Mucosa of descending colon (tissue), 3 donors: ENCODE data around the gene GARNL3. TPM values are rescaled to one million over a fixed set of nuclear protein-coding genes. Genes with fewer than 3 reads are reported as not detected.

Experiments
- ATAC-seq: fragments of 200-7000 bp; cut with Tn5 transposase; one replicate; pipeline ENCODE4 v1.9.1; 2020; ENCODE audit warnings: mild to moderate bottlenecking, moderate library complexity
- DNase-seq, 3 donors: peaks; one replicate each; pipeline ENCODE4 v3.0.0-alpha.2; 2020
- H3K36me3 ChIP-seq: fragments of 200-600 bp; one replicate; pipeline ENCODE4 v1.8.0; 2021; ENCODE audit warnings: low read depth, mild to moderate bottlenecking
- H3K4me1 ChIP-seq: fragments of 200-600 bp; one replicate; pipeline ENCODE4 v1.8.0; 2021; ENCODE audit warnings: low read depth, mild to moderate bottlenecking
- H3K4me3 ChIP-seq: fragments of 200-600 bp; one replicate; pipeline ENCODE4 v1.8.0; 2021; ENCODE audit warnings: mild to moderate bottlenecking
- H3K9me3 ChIP-seq: fragments of 200-600 bp; one replicate; pipeline ENCODE4 v1.8.0; 2021; ENCODE audit warnings: mild to moderate bottlenecking
- intact Hi-C, 2 donors: fragments of 100-400 bp; cut with DNase I in 1 of 2; cut with micrococcal nuclease in 1 of 2; formaldehyde crosslinking; loops; one replicate each; pipeline versions ENCODE4 v1.11.0 to v1.11.1; 2022; cut with DNase I, micrococcal nuclease
- total RNA-seq, 3 donors: library from RNA; stranded (reverse); fragmentation: NEBNext Ultra II Directional in 2 of 3; extraction: Animal tissue kit (Norgen Biotek cat#: 25700) in 2 of 3; gene quantifications; one replicate each; pipeline versions ENCODE4 v1.2.1 to v1.2.4, GENCODE V29; 2021 to 2023
- TF ChIP-seq, protein P1 (sequence below): fragments of 200-600 bp; IDR thresholded peaks from one replicate; pipeline ENCODE4 v1.8.0; 2022; ENCODE audit warnings: antibody characterized with exemption, mild to moderate bottlenecking
- donor health status: DM: no; HTN: no; CAD: no; lungs with moderate emphysema.
- donor health status: DM: no; HTN: no; CAD: no.
- donor health status: DM: no; HTN: yes; CAD: no.

The GARNL3 gene
- total RNA-seq, 3 donors from 2014 or later = 5.4 to 14.2 (median 8.6) TPM

DNA sequence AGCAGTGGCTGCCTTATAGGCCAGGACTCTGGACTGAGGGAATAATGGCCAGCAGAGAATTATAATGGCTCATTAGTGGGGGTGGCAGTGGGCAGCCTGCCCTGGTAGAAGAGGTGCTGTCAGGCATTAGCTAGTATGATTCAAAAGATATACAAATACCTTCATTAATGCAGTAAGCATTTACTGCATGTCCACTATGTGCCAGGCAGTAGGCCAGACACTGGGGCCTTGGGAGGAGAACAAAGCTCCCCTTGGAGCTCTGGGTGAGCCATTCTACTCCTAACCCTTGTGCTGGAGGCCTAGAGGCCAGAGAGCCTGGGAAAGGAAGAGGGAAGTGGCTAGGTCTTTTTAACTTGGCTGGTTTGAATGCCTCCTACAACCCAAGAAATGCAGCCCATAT lies 2.0 kb upstream of the GARNL3 start:
- H3K9me3 ChIP-seq = no peaks in the 10 kb centered on the region
- no peaks in the 10 kb centered on the region for H3K36me3 ChIP-seq
- intact Hi-C loops = no loop called here
- TF ChIP-seq, protein P1, sequence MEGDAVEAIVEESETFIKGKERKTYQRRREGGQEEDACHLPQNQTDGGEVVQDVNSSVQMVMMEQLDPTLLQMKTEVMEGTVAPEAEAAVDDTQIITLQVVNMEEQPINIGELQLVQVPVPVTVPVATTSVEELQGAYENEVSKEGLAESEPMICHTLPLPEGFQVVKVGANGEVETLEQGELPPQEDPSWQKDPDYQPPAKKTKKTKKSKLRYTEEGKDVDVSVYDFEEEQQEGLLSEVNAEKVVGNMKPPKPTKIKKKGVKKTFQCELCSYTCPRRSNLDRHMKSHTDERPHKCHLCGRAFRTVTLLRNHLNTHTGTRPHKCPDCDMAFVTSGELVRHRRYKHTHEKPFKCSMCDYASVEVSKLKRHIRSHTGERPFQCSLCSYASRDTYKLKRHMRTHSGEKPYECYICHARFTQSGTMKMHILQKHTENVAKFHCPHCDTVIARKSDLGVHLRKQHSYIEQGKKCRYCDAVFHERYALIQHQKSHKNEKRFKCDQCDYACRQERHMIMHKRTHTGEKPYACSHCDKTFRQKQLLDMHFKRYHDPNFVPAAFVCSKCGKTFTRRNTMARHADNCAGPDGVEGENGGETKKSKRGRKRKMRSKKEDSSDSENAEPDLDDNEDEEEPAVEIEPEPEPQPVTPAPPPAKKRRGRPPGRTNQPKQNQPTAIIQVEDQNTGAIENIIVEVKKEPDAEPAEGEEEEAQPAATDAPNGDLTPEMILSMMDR = no peak
- ATAC-seq = no peak
- no peak overlapping the region for H3K4me3 ChIP-seq
- H3K4me1 ChIP-seq = no peaks in the 10 kb centered on the region
- no peak for DNase-seq

DNA sequence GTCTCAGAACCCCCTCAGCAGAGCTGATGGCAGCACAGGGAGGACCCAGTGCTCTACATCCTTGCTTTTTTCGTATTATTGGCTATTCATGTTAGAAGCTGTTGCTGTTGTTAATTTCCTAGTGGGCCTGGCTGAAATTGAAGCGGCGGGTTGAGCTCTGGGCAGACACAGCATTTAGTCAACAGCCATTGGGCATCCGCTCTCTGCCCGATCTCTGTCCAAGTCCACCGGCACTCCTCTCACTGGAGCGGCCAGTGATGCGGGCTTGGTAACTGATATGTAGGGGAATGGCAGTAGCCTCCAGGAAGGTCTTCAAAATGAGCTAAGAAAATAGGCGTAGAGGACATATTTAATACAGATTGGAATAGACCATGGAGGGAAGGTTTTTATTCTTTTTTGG lies 1.3 kb upstream of the GARNL3 start:
- ATAC-seq = no peak
- no peak for DNase-seq
- no peaks in the 10 kb centered on the region for H3K4me1 ChIP-seq

DNA sequence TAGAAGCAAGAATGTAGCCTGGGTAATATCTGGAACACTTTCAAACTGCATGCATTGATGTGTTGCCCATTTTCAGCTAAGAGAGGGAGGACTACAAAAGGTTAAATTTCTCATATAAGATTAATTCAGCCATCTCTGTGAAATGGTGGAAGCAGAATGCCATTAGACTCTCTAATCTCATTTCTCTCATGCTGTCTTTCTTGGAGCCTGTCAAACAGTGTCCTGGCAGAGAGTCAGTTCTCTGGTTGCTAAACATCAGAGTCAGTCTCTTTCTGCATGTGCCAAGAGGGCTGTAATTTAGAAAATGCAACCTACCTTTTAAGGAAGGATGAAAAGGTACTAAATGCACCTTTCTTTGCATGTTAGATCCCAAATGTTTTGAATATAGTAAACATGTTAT lies 910 bp upstream of the GARNL3 start:
- Histone ChIP-seq H3K4me1 (no peaks in the 10 kb centered on the region), H3K9me3 (no peaks in the 10 kb centered on the region), H3K36me3 (no peaks in the 10 kb centered on the region), H3K4me3 (no peak overlapping the region)
- TF ChIP-seq, protein P1 = no peak
- intact Hi-C loops = no loop called here
- no peak for ATAC-seq
- DNase-seq = no peak

More for the DNA sequence above, 1.3 kb upstream of the GARNL3 start:
- no peaks in the 10 kb centered on the region for H3K36me3 ChIP-seq
- intact Hi-C loops = no loop called here
- no peak overlapping the region for H3K4me3 ChIP-seq
- TF ChIP-seq, protein P1 = no peak
- no peaks in the 10 kb centered on the region for H3K9me3 ChIP-seq

DNA sequence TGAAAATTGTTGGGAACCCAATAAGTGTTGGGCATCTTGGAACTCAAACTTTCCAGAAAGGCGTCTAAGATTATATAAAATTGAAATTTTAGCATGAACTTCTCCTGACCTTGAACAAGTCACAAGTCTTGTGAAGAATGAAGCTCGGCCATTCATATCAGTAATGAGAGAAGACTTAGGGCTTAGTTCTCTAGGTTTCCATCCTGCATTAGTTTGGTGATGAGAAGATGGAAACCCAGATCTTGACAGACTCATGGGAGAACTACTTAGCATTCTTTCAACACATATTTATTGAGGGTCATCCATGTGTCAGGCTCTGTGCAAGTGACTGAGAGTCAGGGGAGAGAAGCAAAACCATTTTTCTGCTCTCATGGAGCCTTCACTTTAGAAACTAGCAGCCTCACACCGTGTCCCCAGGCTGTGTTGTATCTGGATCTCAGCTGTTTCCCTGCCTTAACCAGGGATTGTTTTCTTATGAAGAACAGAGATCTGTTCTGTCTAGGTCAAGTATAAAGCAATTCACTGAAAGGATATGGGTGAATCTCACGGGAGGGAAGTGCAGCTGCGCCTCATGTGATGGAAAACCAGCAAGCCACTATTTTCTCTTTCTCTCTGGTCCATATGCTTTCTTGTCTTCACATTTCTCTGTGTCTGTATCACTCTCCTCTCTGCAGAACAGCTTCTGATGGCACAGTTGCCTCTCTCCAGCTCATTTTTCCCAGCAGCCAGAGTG lies 3.4 kb downstream of the GARNL3 start:
- intact Hi-C loops = no loop called here
- DNase-seq = no peak
- Histone ChIP-seq H3K4me3 (no peak overlapping the region), H3K36me3 (no peaks in the 10 kb centered on the region), H3K9me3 (no peaks in the 10 kb centered on the region), H3K4me1 (no peaks in the 10 kb centered on the region)
- no peak for ATAC-seq
- TF ChIP-seq, protein P1 = no peak

DNA sequence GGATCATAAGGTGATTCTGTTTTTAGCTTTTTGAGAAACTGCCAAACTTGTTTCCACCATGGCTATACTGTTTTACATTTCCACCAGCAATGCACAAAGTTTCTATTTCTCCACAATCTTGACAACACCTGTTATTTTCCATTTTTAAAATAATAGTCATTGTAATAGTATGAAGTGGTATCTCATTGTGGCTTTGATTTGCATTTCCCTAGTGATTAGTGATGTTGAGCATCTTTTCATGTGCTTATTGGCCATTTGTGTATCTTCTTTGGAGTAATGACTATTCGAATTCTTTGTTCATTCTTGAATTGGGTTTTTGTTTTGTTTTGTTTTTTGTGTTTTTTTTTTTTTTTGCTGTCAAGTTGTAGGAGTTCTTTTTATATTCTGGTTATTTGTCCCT lies 4.9 kb downstream of the GARNL3 start:
- no peak for DNase-seq

More for the DNA sequence above, 4.9 kb downstream of the GARNL3 start:
- H3K9me3 ChIP-seq = no peaks in the 10 kb centered on the region
- intact Hi-C loops = no loop called here
- TF ChIP-seq, protein P1 = no peak
- no peak for ATAC-seq
- no peaks in the 10 kb centered on the region for H3K36me3 ChIP-seq
- no peak overlapping the region for H3K4me3 ChIP-seq
- no peaks in the 10 kb centered on the region for H3K4me1 ChIP-seq
